Measurements from ENCODE around the gene OR7D2.

OR7D2 gene

DNA sequence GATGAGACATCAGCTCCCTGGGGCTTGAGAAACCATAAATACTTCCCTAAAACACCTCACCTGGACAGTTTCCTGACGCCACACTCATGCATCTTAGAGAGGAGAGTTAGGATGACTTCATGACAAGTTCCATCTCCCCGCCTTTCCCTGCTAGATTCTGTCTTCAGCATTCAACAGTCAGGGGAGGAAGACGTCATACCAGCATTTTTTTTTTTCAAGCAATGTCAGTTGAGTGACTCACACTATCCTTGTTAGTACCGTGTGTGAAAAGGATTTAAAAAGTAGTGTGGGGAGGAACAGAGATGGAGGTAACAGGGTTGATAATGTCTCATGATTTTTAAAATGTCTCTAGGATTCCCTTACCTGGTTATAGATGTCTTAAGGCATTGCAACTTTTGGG, at the start of gene OR7D2:
Gene OR7D2, plus strand, starts transcription at position 79 of the 400 bp plus-strand sequence. CDS start 6,803 bp downstream, outside the sequence.
- no peaks in the 10 kb centered on the region for H3K36me3 ChIP-seq (ENCODE audit: insufficient read depth, low read length)
- H3K4me1 ChIP-seq (ENCODE audit: insufficient read depth, low read length) = no peaks in the 10 kb centered on the region
- no peaks in the 10 kb centered on the region for H3K9me3 ChIP-seq (ENCODE audit: low read length)
- no peak within 1 kb of the TSS for H3K4me3 ChIP-seq (ENCODE audit: low read depth in 1 of 2, low read length in 2 of 2)
- no peaks in the 10 kb centered on the region for H3K27me3 ChIP-seq (ENCODE audit: control insufficient read depth in 1 of 2, insufficient read depth in 2 of 2, low read length in 2 of 2)
- no peak within 1 kb of the TSS for H3K9ac ChIP-seq (ENCODE audit: low read length)
- no peak within 1 kb of the TSS for H3K27ac ChIP-seq (ENCODE audit: low read depth, low read length)

GRCh38 chr19:9130965-9131364, 47.8 kb upstream of the OR7D2 start:
- no peaks in the 10 kb centered on the region for H3K36me3 ChIP-seq (ENCODE audit: insufficient read depth, low read length)
- no peaks in the 10 kb centered on the region for H3K4me1 ChIP-seq (ENCODE audit: insufficient read depth, low read length)
- no peaks in the 10 kb centered on the region for H3K9me3 ChIP-seq (ENCODE audit: low read length)
- H3K27me3 ChIP-seq (ENCODE audit: control insufficient read depth in 1 of 2, insufficient read depth in 2 of 2, low read length in 2 of 2) = no peaks in the 10 kb centered on the region
- no peak overlapping the region for H3K9ac ChIP-seq (ENCODE audit: low read length)
- H3K27ac ChIP-seq (ENCODE audit: low read depth, low read length) = no peak overlapping the region
- no peak overlapping the region for H3K4me3 ChIP-seq (ENCODE audit: low read depth in 1 of 2, low read length in 2 of 2)

DNA sequence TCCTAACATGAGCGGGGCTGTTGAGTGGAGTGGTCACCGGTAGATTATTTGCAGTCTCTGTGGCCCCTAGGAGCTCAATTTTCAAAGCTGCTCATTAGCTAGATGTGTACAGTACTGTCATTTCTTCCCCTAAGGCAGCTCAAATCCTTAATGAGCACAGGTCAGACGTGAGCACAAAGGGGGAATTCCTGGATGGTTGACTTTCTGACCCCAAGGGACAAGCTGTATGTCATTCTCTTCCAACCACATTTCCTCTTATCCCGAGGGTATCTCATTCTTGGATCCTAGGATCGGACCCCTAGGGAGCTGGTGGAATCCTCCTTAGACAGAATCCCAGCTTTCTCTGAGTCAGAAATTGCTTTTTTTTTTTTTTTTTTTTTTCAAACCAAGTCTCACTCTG, 46.4 kb upstream of the OR7D2 start:
- Histone ChIP-seq H3K27ac (ENCODE audit: low read depth, low read length) (no peak overlapping the region), H3K9me3 (ENCODE audit: low read length) (no peaks in the 10 kb centered on the region), H3K27me3 (ENCODE audit: control insufficient read depth in 1 of 2, insufficient read depth in 2 of 2, low read length in 2 of 2) (no peaks in the 10 kb centered on the region), H3K4me3 (ENCODE audit: low read depth in 1 of 2, low read length in 2 of 2) (no peak overlapping the region), H3K36me3 (ENCODE audit: insufficient read depth, low read length) (no peaks in the 10 kb centered on the region), H3K9ac (ENCODE audit: low read length) (no peak overlapping the region), H3K4me1 (ENCODE audit: insufficient read depth, low read length) (no peaks in the 10 kb centered on the region)

GRCh38 chr19:9139609-9140158, 39.1 kb upstream of the OR7D2 start:
- H3K9me3 ChIP-seq (ENCODE audit: low read length) = peaks cover 3% of the 10 kb centered on the region
- H3K27ac ChIP-seq (ENCODE audit: low read depth, low read length) = peak overlapping the region; percentile 91
- no peaks in the 10 kb centered on the region for H3K27me3 ChIP-seq (ENCODE audit: control insufficient read depth in 1 of 2, insufficient read depth in 2 of 2, low read length in 2 of 2)
- H3K4me1 ChIP-seq (ENCODE audit: insufficient read depth, low read length) = peaks cover 7% of the 10 kb centered on the region
- H3K36me3 ChIP-seq (ENCODE audit: insufficient read depth, low read length) = no peaks in the 10 kb centered on the region
- peak overlapping the region; percentile 85 to 98 for H3K4me3 ChIP-seq (ENCODE audit: low read depth in 1 of 2, low read length in 2 of 2)
- no peak overlapping the region for H3K9ac ChIP-seq (ENCODE audit: low read length)

DNA sequence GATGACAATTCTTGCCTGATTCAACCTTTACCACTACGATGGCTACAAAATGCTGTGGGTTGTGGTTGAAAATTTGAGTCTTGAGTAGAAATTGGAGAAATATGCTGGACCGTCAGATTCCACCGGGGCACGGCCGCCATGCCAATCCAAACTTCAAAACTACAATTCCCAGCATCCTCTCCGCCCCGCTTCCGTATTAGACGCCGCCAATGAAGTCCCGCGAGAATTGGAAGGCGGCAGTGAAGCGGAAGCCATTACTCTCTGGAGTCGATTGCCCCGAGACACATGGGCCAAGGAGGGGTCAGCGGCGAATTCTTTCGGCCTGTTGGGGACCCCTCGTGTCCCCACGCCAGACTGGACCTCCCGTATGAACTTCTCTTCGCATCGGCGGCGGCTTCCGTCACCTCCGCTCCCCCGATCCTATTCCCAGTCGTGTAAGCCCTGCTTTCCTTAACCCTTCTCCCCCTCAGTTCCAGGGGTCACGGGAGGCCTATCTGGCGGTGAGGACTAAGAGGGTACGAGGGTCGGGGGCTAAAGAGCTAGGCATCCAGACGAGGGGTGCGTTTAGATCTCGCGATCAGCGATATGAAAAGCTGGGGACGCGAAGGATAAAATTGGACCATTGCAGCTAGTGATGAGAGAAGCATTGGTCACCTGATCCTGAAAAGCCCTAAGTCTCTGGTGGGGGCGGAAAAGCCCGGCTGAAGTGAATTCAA, 38.5 kb upstream of the OR7D2 start, which contains the start of gene ZNF317:
Gene ZNF317, plus strand, starts transcription at position 239 of the 716 bp plus-strand sequence. CDS start 15,620 bp downstream, outside the sequence.
- Histone ChIP-seq H3K27me3 (ENCODE audit: control insufficient read depth in 1 of 2, insufficient read depth in 2 of 2, low read length in 2 of 2) (no peaks in the 10 kb centered on the region), H3K4me3 (ENCODE audit: low read depth in 1 of 2, low read length in 2 of 2) (peak within 1 kb of the TSS; percentile 85 to 98), H3K9me3 (ENCODE audit: low read length) (peaks cover 9% of the 10 kb centered on the region), H3K4me1 (ENCODE audit: insufficient read depth, low read length) (peaks cover 7% of the 10 kb centered on the region), H3K36me3 (ENCODE audit: insufficient read depth, low read length) (no peaks in the 10 kb centered on the region), H3K9ac (ENCODE audit: low read length) (peak within 1 kb of the TSS; percentile 96), H3K27ac (ENCODE audit: low read depth, low read length) (peak within 1 kb of the TSS; percentile 91)

DNA sequence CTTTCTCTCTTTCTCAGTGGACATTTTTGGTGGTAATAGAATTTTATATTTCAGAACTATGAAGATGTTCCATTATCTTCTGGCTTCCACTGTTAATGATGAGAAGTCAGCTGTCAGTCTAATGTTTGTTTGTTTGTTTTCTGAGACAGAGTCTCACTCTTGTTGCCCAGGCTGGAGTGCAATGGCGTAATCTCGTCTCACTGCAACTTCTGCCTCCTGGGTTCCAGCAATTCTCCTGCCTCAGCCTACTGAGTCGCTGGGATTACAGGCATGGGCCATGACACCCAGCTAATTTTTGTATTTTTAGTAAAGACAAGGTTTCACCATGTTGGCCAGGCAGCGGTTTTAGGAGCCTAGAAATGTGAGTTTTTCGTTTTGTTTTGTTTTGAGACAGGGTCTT, 33.9 kb upstream of the OR7D2 start:
- H3K27ac ChIP-seq (ENCODE audit: low read depth, low read length) = no peak overlapping the region
- H3K27me3 ChIP-seq (ENCODE audit: control insufficient read depth in 1 of 2, insufficient read depth in 2 of 2, low read length in 2 of 2) = no peaks in the 10 kb centered on the region
- H3K9me3 ChIP-seq (ENCODE audit: low read length) = peaks cover 9% of the 10 kb centered on the region
- H3K36me3 ChIP-seq (ENCODE audit: insufficient read depth, low read length) = peaks cover 10% of the 10 kb centered on the region
- H3K9ac ChIP-seq (ENCODE audit: low read length) = no peak overlapping the region
- no peak overlapping the region for H3K4me3 ChIP-seq (ENCODE audit: low read depth in 1 of 2, low read length in 2 of 2)
- peaks cover 7% of the 10 kb centered on the region for H3K4me1 ChIP-seq (ENCODE audit: insufficient read depth, low read length)

GRCh38 chr19:9146882-9147281, 31.9 kb upstream of the OR7D2 start:
- Histone ChIP-seq H3K4me1 (ENCODE audit: insufficient read depth, low read length) (no peaks in the 10 kb centered on the region), H3K9ac (ENCODE audit: low read length) (no peak overlapping the region), H3K36me3 (ENCODE audit: insufficient read depth, low read length) (peaks cover 10% of the 10 kb centered on the region), H3K27ac (ENCODE audit: low read depth, low read length) (no peak overlapping the region), H3K9me3 (ENCODE audit: low read length) (peaks cover 9% of the 10 kb centered on the region), H3K27me3 (ENCODE audit: control insufficient read depth in 1 of 2, insufficient read depth in 2 of 2, low read length in 2 of 2) (no peaks in the 10 kb centered on the region), H3K4me3 (ENCODE audit: low read depth in 1 of 2, low read length in 2 of 2) (no peak overlapping the region)

- Histone ChIP-seq H3K4me3 (ENCODE audit: low read depth in 1 of 2, low read length in 2 of 2) (no peak overlapping the region), H3K4me1 (ENCODE audit: insufficient read depth, low read length) (no peaks in the 10 kb centered on the region), H3K9me3 (ENCODE audit: low read length) (peaks cover 9% of the 10 kb centered on the region), H3K36me3 (ENCODE audit: insufficient read depth, low read length) (peaks cover 10% of the 10 kb centered on the region), H3K27ac (ENCODE audit: low read depth, low read length) (no peak overlapping the region), H3K27me3 (ENCODE audit: control insufficient read depth in 1 of 2, insufficient read depth in 2 of 2, low read length in 2 of 2) (no peaks in the 10 kb centered on the region), H3K9ac (ENCODE audit: low read length) (no peak overlapping the region)
Observed at GRCh38 chr19:9148697-9149096, 30.1 kb upstream of the OR7D2 start.

GRCh38 chr19:9149997-9150396, 28.8 kb upstream of the OR7D2 start:
- no peaks in the 10 kb centered on the region for H3K4me1 ChIP-seq (ENCODE audit: insufficient read depth, low read length)
- no peak overlapping the region for H3K27ac ChIP-seq (ENCODE audit: low read depth, low read length)
- peaks cover 4% of the 10 kb centered on the region for H3K9me3 ChIP-seq (ENCODE audit: low read length)
- H3K27me3 ChIP-seq (ENCODE audit: control insufficient read depth in 1 of 2, insufficient read depth in 2 of 2, low read length in 2 of 2) = no peaks in the 10 kb centered on the region
- H3K9ac ChIP-seq (ENCODE audit: low read length) = no peak overlapping the region
- H3K36me3 ChIP-seq (ENCODE audit: insufficient read depth, low read length) = peaks cover 10% of the 10 kb centered on the region
- H3K4me3 ChIP-seq (ENCODE audit: low read depth in 1 of 2, low read length in 2 of 2) = no peak overlapping the region

- H3K36me3 ChIP-seq (ENCODE audit: insufficient read depth, low read length) = peaks cover 14% of the 10 kb centered on the region
- H3K27me3 ChIP-seq (ENCODE audit: control insufficient read depth in 1 of 2, insufficient read depth in 2 of 2, low read length in 2 of 2) = no peaks in the 10 kb centered on the region
- H3K27ac ChIP-seq (ENCODE audit: low read depth, low read length) = no peak overlapping the region
- no peak overlapping the region for H3K4me3 ChIP-seq (ENCODE audit: low read depth in 1 of 2, low read length in 2 of 2)
- no peak overlapping the region for H3K9ac ChIP-seq (ENCODE audit: low read length)
- H3K9me3 ChIP-seq (ENCODE audit: low read length) = peaks cover 7% of the 10 kb centered on the region
- no peaks in the 10 kb centered on the region for H3K4me1 ChIP-seq (ENCODE audit: insufficient read depth, low read length)
Observed at GRCh38 chr19:9150650-9151049, 28.1 kb upstream of the OR7D2 start.

DNA sequence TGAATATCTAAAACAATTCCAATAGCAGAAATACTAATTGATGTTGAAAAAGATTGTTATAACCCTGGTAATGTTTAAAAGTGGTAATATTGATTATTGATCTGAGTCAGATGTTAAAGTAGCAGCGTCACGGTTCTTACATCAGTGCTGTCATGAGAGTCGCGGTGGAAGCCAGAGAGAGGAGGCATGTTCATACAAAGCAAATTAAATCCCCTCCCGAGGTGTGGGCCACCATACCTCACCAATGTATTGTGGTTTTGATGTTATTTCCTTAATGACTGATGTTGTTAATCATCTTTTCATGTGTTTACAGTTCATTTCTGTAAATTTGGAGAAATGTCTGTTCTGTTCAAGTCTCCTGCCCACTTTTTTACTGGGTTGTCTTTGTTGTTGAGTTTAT, 27.4 kb upstream of the OR7D2 start:
- H3K4me1 ChIP-seq (ENCODE audit: insufficient read depth, low read length) = no peaks in the 10 kb centered on the region
- no peaks in the 10 kb centered on the region for H3K27me3 ChIP-seq (ENCODE audit: control insufficient read depth in 1 of 2, insufficient read depth in 2 of 2, low read length in 2 of 2)
- H3K9me3 ChIP-seq (ENCODE audit: low read length) = peaks cover 9% of the 10 kb centered on the region
- H3K36me3 ChIP-seq (ENCODE audit: insufficient read depth, low read length) = peaks cover 22% of the 10 kb centered on the region
- H3K4me3 ChIP-seq (ENCODE audit: low read depth in 1 of 2, low read length in 2 of 2) = no peak overlapping the region
- no peak overlapping the region for H3K27ac ChIP-seq (ENCODE audit: low read depth, low read length)
- H3K9ac ChIP-seq (ENCODE audit: low read length) = no peak overlapping the region

DNA sequence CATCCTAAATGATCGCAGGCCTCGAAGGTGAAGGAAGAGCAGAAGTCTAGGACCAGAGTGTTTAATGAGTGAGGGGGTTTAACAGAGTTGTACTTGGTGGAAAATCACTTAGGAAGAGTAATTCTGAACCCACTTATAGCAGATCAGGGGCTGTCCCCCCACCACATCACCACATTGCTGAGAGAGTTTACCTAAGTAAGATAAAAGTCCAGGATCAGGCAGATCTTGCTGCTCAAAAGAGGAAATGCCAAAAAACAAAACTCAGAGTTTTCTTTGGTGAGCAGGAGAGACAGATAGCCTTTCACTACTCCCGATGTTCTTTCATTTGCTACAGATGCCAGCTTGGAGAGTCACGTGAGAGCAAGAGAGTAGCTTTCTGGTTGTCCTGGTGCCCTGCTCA, 23.2 kb upstream of the OR7D2 start:
- no peaks in the 10 kb centered on the region for H3K27me3 ChIP-seq (ENCODE audit: control insufficient read depth in 1 of 2, insufficient read depth in 2 of 2, low read length in 2 of 2)
- no peak overlapping the region for H3K4me3 ChIP-seq (ENCODE audit: low read depth in 1 of 2, low read length in 2 of 2)
- no peaks in the 10 kb centered on the region for H3K4me1 ChIP-seq (ENCODE audit: insufficient read depth, low read length)
- H3K9ac ChIP-seq (ENCODE audit: low read length) = no peak overlapping the region
- H3K36me3 ChIP-seq (ENCODE audit: insufficient read depth, low read length) = peaks cover 48% of the 10 kb centered on the region
- H3K9me3 ChIP-seq (ENCODE audit: low read length) = peaks cover 9% of the 10 kb centered on the region
- no peak overlapping the region for H3K27ac ChIP-seq (ENCODE audit: low read depth, low read length)
